Stimulated activated CD4-positive, alpha-beta T cell treated with anti-CD3 and anti-CD28 coated beads, Interleukin-1b, Interleukin-23, amount 100 ng/mL, for 24 hours (primary cell): ENCODE results near the gene LDAH.

Experiments
- DNase-seq, 4 experiments: peaks; one replicate each; pipeline ENCODE4 v3.0.0-alpha.2; 2020; ENCODE audit warnings: low read depth in 4 of 4, low spot score in 1 of 4

Gene LDAH

DNA sequence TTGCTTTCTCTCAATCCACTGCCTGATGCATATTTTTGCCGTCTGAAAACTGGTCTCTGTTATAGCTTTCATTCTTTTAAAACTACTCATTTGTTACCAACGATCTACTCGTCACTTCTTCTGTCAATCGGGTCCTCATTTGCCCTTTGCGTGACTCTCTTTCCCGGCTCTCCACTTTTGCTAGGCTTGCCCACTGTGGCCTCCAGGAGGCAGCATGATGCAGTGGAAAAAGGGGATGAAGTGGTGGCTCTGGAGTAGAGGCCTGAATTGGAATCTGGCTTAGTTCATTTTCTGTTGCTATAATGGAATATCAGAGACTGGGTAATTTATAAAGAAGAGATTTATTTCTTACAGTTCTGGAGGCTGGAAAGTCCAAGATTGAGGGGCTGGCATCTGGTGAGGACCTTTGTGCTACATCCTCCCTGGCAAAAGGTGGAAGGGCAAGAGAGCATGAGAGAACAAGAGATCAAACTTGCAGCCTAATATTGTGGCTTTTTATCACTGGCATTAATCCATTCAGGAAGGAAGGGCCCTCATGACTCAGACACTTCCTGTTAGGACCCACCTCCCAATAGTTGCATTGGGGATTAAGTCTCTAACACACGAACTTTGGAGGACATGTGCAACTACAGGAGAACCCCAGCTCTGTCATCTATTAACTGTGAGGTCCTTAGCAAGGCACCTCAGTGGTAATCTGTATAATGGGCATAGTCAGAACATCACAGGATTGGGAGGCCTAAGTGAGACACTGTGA, 140.6 kb downstream of the LDAH start:
- no peak for DNase-seq

DNA sequence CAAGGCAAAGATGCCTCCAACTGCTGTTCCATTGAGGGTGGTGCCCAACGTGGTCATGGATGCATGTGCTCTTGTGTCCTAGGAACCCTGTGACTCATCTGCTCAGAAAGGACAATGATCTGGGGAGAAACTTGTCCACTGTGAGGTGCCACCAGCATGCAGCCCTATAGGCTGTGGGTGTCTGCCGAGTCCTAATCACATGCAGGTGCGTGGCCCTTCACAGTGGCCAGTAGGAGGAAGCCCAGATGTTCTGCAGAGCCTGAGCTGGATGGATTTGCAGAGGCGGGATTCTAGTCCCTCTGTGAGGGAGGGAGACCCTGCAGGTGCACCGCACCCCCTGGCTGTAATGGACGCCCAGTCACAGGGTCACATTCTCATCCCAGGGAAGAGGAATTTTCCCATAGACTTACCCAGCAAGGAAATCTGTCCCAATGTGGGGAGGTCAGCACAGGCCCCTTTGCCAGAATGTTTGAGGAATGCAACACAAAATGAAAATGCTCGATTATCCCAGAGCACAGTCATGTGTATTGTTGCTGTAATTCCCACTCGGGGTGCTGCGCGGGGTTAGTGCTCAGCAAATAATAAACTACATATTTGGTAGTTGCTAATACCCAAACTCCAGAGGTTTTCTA, 142.0 kb downstream of the LDAH start:
- no peak for DNase-seq

DNA sequence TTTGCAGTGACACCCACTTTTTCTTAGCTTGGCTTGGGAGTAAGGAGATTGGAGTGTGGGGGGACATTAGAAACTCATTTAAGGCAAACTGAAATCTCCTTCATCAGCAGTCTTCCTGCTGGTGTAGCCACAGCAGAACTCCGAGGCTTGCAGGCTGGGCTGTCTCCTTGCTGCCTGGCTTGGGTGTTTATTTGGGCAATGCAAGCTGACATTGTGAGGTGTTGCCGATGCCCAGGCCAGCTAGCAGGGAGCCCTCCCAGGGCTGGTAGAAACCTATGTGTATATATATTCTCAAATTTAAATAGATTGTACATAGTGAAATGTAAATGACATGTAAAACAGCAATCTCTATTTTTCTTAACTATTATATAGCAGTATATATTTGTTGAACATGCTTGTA, 144.1 kb downstream of the LDAH start:
- no peak for DNase-seq

DNA sequence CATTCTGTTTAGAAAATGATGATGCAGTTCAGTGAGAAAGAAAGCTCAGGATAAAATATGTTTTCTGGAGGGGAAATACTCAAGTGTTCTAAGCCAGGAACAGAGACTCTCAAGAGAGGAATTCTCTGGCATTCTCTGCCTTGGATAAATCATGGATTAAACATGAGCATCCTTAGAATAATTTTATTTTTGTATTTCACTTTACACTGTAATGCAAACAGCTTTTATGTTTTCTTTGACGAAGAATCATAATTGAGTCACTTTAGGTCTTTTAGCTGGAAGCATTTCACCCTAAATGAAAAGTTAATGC, 144.9 kb downstream of the LDAH start:
- DNase-seq: no peak

DNA sequence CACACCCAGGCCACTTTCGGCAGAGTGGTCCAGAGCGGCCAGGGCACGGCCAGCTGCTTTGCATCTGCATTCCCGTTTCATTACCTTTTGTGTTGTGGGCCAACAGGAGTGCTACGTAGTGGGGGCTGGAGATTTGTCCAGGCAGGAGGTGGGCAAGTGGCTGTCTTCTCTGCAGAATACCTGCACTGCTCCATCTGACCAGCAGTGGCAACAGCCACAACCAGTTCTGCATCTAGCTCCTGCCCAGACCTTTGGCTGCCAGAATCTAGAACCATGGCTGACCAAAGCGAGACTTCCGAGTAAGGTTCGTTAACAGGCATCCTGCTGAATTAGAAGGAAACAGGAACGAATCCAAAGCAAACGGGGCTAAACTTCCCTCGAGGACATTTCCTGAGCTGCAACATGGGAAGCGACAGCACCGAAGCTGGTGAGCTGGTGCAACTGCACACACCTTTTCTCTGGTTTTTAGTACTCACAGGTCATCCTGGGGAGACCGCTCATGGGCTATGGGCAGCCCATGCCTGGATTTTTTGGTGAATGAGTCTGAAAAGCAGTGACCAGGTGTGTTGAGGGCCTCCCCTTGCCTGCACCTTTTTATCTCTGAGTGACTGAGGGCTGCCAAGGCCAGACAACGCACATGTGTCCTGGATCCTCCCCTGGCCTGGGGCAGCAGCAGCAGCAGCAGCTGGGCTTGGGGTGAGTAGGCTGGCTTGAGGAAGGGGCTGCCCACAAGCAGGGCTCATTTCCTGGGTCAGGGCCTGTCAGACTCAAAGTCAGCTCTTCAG, 145.4 kb downstream of the LDAH start:
- no peak for DNase-seq

DNA sequence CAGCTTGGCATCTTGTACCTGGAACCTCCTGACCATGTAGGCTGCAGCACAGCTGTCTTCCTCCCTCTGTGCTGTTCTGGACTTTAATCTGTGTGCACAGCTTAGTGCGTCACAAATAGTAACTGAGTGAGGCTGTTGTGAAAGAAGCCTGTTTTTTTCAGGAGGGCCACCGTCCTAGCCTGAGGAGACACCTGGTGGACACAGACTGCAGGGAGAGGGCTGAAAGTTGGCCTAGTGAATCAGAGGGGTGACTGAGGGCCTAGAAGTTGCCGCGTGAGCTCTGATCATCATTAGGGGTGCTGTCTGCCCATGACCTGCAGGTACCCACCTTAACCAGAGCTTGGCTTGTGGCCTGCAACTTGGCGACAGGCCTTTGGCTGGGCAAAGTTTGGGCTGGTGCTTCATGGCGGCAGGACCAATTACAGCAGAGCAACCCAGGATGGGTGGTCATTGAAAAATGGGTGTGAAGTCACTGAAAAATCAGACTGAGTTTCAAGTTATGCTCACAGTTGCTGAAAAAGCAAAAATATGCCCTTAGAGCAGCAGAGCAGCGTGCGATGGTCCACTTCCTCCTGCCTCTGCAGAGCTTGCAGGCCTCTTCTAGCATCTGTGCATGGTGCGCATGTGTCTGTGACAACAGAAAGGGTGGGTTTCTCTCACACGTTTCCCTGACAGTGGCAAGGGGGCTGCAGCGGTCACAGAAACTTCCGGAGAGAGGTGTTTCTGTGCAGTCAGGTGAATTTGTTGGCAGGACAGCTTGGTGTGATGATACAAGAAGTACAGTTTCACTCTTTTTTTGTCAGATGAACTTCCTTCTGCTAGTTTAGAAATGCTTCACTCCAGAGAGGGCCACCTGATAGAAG, 146.3 kb downstream of the LDAH start:
- no peak for DNase-seq

DNA sequence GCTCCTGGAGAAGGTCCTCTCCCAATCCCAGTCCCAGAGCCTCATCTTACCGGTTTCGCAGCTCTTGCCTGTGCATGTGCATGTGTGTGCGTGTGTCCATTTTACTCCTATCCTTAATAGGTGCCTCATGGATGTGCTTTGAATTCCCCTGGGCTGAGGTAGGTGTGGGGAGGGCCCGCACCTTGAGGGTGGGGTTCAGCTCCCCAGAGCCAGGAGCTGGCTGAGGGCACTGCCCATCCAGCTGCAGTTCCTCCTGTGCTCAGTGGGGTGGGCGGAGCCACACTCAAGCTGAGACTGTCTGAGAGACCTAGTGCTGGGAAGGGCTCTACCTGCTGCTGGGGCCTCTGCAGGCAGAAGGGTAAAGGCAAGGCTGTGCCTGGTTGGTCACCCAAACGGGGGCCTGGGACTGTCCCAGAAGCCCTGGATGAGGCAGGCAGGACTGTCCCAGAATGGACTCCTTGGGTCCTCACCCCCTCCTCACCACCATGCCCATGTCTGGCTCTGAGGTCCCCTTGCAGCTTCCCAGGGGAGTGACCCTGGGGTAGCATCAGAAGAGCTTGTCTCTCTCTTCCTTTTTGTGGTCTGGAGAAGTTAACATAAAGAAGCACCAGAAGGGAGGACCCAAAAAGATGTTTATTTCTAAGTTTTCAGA, 147.1 kb downstream of the LDAH start:
- DNase-seq: no peak

DNA sequence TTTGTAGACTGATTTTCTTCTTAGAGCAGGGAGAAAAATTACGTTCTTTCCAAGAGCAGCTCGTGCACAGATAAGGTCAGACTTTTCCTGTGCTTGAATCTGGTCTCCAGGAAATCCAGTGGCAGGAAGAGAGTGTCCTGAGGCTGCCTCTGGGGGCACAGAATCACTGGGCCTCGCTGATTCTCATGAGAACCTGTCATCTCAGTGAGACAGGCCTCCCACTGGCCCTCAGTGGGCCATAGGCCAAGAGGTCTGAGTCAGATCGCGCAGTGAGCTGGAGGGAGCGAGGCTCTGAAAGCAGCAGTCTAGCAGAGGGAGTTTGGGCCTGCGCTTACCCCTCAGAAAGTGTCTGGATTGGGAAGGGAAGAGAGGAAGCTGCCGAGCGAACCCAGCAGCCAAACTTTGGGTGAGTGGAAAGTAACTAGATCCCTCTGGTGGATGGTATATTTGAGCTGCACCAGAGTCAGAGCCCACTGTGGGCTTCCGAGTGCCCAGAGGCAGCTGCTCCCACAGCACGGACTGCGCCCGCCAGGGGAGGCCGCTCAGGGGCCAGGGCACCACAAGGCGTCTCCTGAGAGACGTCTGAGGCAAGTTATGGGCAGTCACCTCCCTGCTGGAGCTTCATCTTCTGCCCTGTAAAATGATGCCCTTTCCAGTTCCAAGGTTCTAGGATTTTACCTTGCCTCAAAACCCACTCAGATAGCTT, 147.8 kb downstream of the LDAH start:
- no peak for DNase-seq

DNA sequence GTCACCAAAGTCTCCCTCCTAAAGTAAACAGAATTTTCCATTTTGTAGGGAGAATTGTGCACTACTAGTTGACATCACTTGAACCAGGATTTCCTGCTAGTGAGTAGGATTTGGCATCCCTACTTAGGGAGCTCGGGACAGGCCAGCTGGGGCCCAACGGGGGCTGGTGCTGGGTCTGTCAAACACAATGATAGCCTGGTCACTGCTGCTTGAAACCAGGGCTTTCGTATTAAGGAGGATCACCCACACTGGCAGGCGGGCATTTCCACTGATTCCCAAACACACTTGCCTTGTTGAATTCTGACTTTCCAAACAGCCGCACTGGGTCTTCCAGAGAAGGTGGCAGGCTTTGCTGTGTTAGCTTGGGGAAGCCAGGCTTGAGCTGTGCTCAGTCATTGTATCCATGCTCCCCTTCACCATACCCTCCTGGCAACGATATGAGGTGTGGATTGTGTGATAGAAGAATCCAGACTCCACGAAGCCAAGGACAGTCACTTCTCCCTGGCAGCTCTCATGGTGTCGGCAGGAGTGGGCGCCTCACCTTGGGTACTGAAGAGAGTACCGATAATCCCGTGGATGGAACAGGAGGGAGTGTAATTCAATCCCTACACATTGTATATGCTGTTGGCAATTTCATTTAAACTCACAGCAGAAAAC, 148.5 kb downstream of the LDAH start:
- DNase-seq: no peak

DNA sequence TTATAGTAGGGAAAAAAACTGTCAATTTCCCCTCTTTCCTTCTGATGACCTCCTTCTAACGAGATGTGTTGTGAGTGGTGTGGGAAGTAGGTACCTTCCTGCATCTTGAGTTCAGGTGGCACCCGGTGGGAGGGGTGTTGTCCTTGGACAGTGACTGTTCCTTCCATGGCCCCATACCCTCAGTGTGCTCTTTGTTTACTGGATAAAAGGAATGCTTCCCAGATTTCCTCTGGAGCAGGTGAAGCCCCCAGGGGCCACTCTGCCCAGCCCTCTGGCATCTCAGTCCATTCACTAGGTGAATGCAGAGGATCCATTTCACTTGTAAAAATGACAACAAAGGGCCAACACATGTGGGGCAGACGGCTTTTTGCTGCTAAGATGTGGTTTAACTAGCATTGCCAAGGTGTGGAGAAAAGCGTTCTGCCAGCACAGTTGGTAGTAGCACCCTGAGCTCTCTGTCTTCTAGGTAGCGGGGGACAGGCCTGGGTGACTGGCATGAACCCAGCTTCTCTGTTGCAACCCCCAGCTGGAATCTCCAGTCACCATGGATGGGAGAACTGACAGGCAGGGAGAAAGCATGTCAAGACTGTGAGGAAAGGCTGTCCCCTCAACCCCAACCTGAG, 149.1 kb downstream of the LDAH start:
- no peak for DNase-seq

DNA sequence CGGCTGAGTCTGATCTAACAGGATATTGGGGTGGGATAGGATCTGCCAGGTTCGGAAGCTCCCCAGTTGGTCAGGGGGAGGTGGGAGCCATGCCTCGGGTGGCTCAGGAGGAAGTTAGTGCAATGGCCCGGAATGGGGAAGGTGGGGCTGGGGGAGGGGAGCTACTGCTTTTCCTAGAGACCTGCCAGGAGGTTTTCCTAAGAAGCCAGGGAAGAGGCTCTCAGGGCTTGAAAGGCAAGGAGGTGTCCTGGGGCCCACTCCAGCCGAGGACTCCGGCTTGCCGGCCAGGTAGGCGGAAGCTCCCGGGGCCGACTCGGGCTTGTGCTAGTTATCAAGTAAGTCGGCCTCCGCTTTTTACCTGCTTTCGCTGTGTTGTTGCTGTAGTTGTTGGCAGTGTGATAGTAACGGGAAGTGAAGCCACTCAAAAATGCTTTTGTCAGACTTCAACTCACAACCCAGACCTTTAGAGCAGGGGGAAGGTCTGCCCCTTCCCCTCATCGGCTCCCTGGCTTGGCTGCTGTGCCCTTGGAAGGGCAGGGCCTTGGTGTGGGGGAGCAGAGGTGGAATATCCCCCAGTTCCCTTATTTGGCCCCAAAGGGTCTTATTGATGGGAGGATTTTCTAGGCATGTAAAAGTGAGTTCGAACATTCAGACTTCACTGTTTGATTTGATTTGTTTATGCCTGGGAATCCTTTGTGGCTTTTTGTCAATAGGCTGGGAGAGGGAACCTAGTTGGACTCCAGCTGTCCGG, 150.5 kb downstream of the LDAH start:
- no peak for DNase-seq

DNA sequence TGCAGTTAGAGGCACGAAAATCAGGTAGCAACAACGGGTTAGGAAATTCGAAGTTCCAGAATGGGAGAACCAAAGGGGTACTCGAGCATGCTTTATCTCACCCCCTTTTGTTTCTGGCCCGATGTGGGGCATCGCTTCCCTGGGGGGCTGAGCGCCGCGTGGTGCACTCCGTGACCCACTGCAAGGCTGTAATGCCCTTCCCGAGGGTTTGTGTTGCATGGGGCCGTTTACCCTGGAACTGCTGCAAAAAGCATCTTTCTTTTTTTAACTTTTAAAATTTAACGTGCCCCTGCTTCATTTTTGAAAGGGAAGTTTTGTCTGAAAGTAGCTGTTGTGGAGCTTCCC, 151.2 kb downstream of the LDAH start:
- DNase-seq: no peak

DNA sequence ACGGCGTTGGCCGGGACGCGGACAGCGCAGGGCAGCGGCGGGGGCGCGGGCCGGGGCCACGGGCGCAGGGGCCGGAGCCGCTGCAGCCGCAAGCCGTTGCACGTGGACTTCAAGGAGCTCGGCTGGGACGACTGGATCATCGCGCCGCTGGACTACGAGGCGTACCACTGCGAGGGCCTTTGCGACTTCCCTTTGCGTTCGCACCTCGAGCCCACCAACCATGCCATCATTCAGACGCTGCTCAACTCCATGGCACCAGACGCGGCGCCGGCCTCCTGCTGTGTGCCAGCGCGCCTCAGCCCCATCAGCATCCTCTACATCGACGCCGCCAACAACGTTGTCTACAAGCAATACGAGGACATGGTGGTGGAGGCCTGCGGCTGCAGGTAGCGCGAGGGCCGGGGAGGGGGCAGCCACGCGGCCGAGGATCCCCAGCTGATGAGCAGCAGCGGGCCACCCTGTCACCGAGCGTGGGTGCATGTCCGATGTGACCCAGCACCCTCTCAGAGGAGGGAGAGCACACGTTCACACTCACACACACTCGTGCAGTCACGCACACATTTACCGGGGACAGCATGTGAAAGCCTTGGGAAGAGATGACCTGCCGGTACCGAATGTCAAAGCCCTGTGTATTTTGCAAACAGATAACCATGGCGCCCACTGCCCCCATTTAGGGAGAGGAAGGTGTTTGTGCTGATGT, 151.7 kb downstream of the LDAH start:
- DNase-seq: no peak

DNA sequence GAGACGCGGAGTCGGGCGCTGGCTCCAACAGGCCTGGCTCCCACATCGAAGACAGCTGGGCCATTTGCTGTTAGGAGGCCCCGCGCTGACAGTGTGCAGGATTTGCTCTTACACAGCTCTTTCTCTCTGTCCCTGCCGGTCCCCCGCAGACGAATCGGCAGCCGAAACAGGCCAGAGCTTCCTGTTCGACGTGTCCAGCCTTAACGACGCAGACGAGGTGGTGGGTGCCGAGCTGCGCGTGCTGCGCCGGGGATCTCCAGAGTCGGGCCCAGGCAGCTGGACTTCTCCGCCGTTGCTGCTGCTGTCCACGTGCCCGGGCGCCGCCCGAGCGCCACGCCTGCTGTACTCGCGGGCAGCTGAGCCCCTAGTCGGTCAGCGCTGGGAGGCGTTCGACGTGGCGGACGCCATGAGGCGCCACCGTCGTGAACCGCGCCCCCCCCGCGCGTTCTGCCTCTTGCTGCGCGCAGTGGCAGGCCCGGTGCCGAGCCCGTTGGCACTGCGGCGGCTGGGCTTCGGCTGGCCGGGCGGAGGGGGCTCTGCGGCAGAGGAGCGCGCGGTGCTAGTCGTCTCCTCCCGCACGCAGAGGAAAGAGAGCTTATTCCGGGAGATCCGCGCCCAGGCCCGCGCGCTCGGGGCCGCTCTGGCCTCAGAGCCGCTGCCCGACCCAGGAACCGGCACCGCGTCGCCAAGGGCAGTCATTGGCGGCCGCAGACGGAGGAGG, 152.4 kb downstream of the LDAH start:
- no peak for DNase-seq

DNA sequence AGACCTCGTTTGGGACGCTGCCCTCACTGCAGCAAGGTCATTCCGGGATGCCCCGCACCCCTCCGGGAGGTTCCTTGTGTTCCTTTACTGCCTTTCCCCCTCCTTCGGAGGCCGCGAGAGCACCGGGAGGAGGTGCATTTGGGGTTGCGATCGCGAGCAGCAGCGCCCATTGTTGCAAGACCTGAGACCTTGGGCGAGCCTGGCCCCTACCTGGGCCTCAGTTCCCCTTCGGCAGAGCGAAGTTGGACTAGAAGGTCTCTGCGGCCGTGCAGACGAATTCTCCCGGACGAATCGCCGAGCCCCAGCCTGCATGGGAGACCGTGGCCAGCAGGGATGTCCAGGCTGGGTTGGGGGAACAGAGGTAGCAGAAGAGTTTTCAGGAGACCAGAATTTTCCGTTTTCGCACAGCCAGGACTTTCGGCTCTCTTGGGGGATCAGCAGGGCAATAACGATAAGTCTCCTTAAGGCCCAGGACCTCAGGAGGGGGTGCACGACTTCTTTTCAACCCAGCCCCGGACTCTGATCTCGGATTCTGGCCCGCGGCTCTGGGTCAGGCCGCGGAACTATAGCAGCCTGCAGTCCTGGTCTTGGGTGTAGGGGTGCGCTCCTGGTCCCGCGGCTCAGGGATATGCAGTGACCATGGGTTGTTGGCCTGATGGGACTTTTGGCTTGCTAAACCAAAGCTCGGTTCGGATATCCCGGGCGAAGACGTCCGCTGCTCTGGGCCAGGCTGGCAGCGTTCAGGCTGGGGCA, 153.2 kb downstream of the LDAH start:
- DNase-seq: no peak

DNA sequence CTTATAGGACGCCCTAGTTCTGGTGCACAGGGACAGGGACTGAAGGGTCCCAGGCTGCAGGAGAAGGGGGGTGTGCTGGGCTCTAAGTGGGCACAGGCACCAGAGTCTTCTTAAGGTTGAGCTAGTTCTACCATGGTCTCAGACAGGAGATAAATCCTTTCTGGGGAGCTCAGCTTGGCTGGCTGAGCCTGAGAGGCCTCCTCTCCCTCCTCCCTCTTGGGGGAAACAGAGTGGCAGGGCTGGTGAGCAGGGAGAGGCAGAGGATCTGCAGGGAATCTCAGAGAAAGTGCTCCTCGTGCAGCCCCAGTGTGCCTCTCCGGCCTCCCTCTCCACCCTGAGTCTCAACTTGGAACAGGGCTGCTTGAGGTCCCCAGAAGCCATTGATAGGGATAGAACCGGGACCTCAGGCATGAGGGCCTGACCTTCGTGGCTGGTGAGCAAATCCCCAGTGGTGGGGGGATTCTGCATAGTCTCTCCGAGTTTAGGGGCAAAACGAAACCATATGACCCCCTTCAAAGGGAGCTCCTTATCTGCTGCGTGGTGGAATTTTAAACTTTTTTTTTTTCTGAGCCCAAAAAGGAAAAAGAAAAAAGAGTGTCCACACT, 153.9 kb downstream of the LDAH start:
- no peak for DNase-seq
